SK-N-SH (cell line): Measurements from ENCODE around the gene CST6. TPM values are rescaled to one million over a fixed set of nuclear protein-coding genes. Genes with fewer than 3 reads are reported as not detected.

Experiments
- CTCF ChIA-PET: fragments of 300-600, 350-600 bp; formaldehyde crosslinking; extraction: SDS; loops from one replicate; lab custom pipeline; 2021; lab: Yijun Ruan, JAX
- POLR2A ChIA-PET: fragments of 350-600 bp; sonication (Branson Sonifier 250); formaldehyde crosslinking; extraction: SDS; loops from one replicate; lab custom pipeline; 2020; ENCODE audit warnings: antibody characterized with exemption, inconsistent platforms; lab: Yijun Ruan, JAX
- DNase-seq: peaks from one replicate; pipeline ENCODE4 v3.0.0; 2012
- H2AFZ ChIP-seq: fragments of 200-600 bp; sonication (generic); 2 replicates; pipeline ENCODE4 v1.8.1; 2016; ENCODE audit warnings: antibody characterized with exemption, mild to moderate bottlenecking, low read depth
- H3F3A ChIP-seq: fragments of 200-600 bp; sonication (generic); replicated peaks from 2 replicates; pipeline ENCODE3; 2016; ENCODE audit warnings: antibody characterized with exemption, mild to moderate bottlenecking; ENCODE audit not compliant: insufficient read depth
- H3K27ac ChIP-seq, 2 experiments: fragments of 200-500 bp in 1 of 2; fragments of 200-600 bp in 1 of 2; sonication (Bioruptor generic) in 1 of 2; sonication (generic), shearing (Covaris generic) in 1 of 2; 2 replicates each; pipeline versions ENCODE4 v1.5.1 to v1.6.1; 2014 to 2016; ENCODE audit warnings: low read depth in 2 of 2, inconsistent platforms in 1 of 2, low read length in 1 of 2, mild to moderate bottlenecking in 1 of 2, mixed read lengths in 1 of 2
- H3K27me3 ChIP-seq: fragments of 200-600 bp; sonication (generic), shearing (Covaris generic); 2 replicates; pipeline ENCODE4 v1.6.1; 2016; ENCODE audit warnings: mixed run types; ENCODE audit not compliant: insufficient read depth
- H3K36me3 ChIP-seq, 2 experiments: fragments of 200-500 bp in 1 of 2; fragments of 200-600 bp in 1 of 2; sonication (Bioruptor generic) in 1 of 2; sonication (generic) in 1 of 2; replicated peaks in 1 of 2; 2 replicates each; pipeline versions ENCODE3 to v1.5.1; 2014 to 2016; ENCODE audit warnings: low read length in 1 of 2, mild to moderate bottlenecking in 1 of 2; ENCODE audit not compliant: insufficient read depth in 2 of 2, control insufficient read depth in 1 of 2
- H3K4me1 ChIP-seq, 2 experiments: fragments of 200-500 bp in 1 of 2; fragments of 200-600 bp in 1 of 2; sonication (Bioruptor generic) in 1 of 2; sonication (generic), shearing (Covaris generic) in 1 of 2; 2 replicates each; pipeline versions ENCODE4 v1.5.1 to v1.6.1; 2014 to 2016; ENCODE audit warnings: low read depth in 1 of 2, low read length in 1 of 2, mixed run types in 1 of 2; ENCODE audit not compliant: insufficient read depth in 2 of 2, control insufficient read depth in 1 of 2
- H3K4me2 ChIP-seq: fragments of 200-600 bp; sonication (generic), shearing (Covaris generic); 2 replicates; pipeline ENCODE4 v1.6.1; 2017; ENCODE audit warnings: mixed run types
- H3K4me3 ChIP-seq, 2 experiments: fragments of 200-500 bp in 1 of 2; fragments of 200-600 bp in 1 of 2; sonication (Bioruptor generic) in 1 of 2; sonication (generic), shearing (Covaris generic) in 1 of 2; 2 replicates each; pipeline versions ENCODE4 v1.5.1 to v1.8.1; 2014 to 2016; ENCODE audit warnings: low read depth in 2 of 2, inconsistent platforms in 1 of 2, low read length in 1 of 2, mild to moderate bottlenecking in 1 of 2, mixed read lengths in 1 of 2, moderate library complexity in 1 of 2
- H3K79me2 ChIP-seq: fragments of 200-600 bp; sonication (generic); 2 replicates; pipeline ENCODE4 v1.8.1; 2017; ENCODE audit warnings: mild to moderate bottlenecking; ENCODE audit not compliant: insufficient read depth
- H3K9ac ChIP-seq: fragments of 200-600 bp; sonication (generic); 2 replicates; pipeline ENCODE4 v1.6.1; 2017; ENCODE audit warnings: mixed run types
- H3K9me2 ChIP-seq: fragments of 200-600 bp; sonication (generic); 2 replicates; pipeline ENCODE4 v1.6.1; 2017; ENCODE audit warnings: mixed run types
- H3K9me3 ChIP-seq: fragments of 200-600 bp; sonication (generic); 2 replicates; pipeline ENCODE4 v1.6.1; 2017; ENCODE audit warnings: mixed run types, mild to moderate bottlenecking, moderate library complexity
- H4K20me1 ChIP-seq: fragments of 200-600 bp; sonication (generic); 2 replicates; pipeline ENCODE4 v1.6.1; 2017; ENCODE audit warnings: mild to moderate bottlenecking, mixed run types; ENCODE audit not compliant: insufficient read depth
- CHD2 ChIP-seq: fragments of 150-350 bp; IDR thresholded peaks from 2 replicates; pipeline ENCODE4 v1.6.1; 2018; ENCODE audit warnings: low read length; ENCODE audit not compliant: partially characterized antibody
- EP300 ChIP-seq, 2 experiments: IDR thresholded peaks; 2 replicates each; pipeline versions ENCODE4 v1.4.0 to v1.6.1; 2012; ENCODE audit warnings: borderline replicate concordance in 1 of 2, low read depth in 1 of 2, low read length in 1 of 2
- EZH2phosphoT487 ChIP-seq: fragments of 200-600 bp; sonication (generic); IDR thresholded peaks from 2 replicates; pipeline ENCODE4 v1.6.1; 2017; ENCODE audit warnings: low read depth, mixed run types, mild to moderate bottlenecking, antibody characterized with exemption, moderate library complexity, borderline replicate concordance
- FOSL2 ChIP-seq: IDR thresholded peaks from 2 replicates; pipeline ENCODE4 v1.4.0; 2012; ENCODE audit warnings: low read depth, mild to moderate bottlenecking, moderate library complexity, borderline replicate concordance
- FOXJ3 ChIP-seq: sonication (generic); formaldehyde crosslinking; IDR thresholded peaks from 2 replicates; pipeline ENCODE4 v1.5.1; 2020; ENCODE audit warnings: mild to moderate bottlenecking, missing genetic modification reagents
- FOXM1 ChIP-seq: IDR thresholded peaks from 2 replicates; pipeline ENCODE4 v1.4.0; 2012; ENCODE audit warnings: low read depth, mild to moderate bottlenecking
- GATA2 ChIP-seq: sonication (generic); formaldehyde crosslinking; IDR thresholded peaks from 2 replicates; pipeline ENCODE4 v1.5.0; 2020; ENCODE audit warnings: mild to moderate bottlenecking, missing genetic modification reagents
- JUND ChIP-seq: IDR thresholded peaks from 2 replicates; pipeline ENCODE4 v1.4.0; 2012
- MXI1 ChIP-seq: IDR thresholded peaks from 2 replicates; pipeline ENCODE4 v1.6.1; 2012; ENCODE audit warnings: mild to moderate bottlenecking, low read depth, low read length, improper control_type of control experiment
- NRF1 ChIP-seq: IDR thresholded peaks from 2 replicates; pipeline ENCODE4 v1.6.1; 2012; ENCODE audit warnings: low read depth, mild to moderate bottlenecking, low read length
- POLR2AphosphoS5 ChIP-seq: IDR thresholded peaks from 2 replicates; pipeline ENCODE4 v1.6.1; 2012; ENCODE audit warnings: low read depth, low read length
- RXRA ChIP-seq: IDR thresholded peaks from 2 replicates; pipeline ENCODE4 v1.4.0; 2012; ENCODE audit warnings: low read depth, mild to moderate bottlenecking, borderline replicate concordance
- SIN3A ChIP-seq: IDR thresholded peaks from 2 replicates; pipeline ENCODE4 v1.6.1; 2012; ENCODE audit warnings: low read depth, mild to moderate bottlenecking, low read length, moderate library complexity, borderline replicate concordance
- TAF1 ChIP-seq: IDR thresholded peaks from 2 replicates; pipeline ENCODE4 v1.6.1; 2012; ENCODE audit warnings: low read depth, mild to moderate bottlenecking, low read length, moderate library complexity, borderline replicate concordance
- YY1 ChIP-seq: IDR thresholded peaks from 2 replicates; pipeline ENCODE4 v1.4.0; 2012; ENCODE audit warnings: low read depth, mild to moderate bottlenecking
- WGBS: methylation state at CpG from one replicate; pipeline ENCODE4 v1.1.6; 2017; ENCODE audit warnings: low lambda C conversion rate; 5-methylcytosine and 5-hydroxymethylcytosine counted together
- polyA plus RNA-seq, 3 experiments: library from polyadenylated mRNA; depleted of rRNA; stranded (reverse); fragments of >200 nt; gene quantifications; 2 replicates each; pipeline ENCODE4 v1.2.3, GENCODE V29; 2012
- TF ChIP-seq, protein P1 (sequence below): fragments of 200-600 bp; sonication (generic); IDR thresholded peaks from 2 replicates; pipeline ENCODE4 v1.6.1; 2017; ENCODE audit warnings: antibody characterized with exemption, mild to moderate bottlenecking, moderate library complexity
- TF ChIP-seq, protein P2 (sequence below): IDR thresholded peaks from 2 replicates; pipeline ENCODE4 v1.4.0; 2012; ENCODE audit warnings: low read depth, borderline replicate concordance
- TF ChIP-seq, protein P3 (sequence below): IDR thresholded peaks from 2 replicates; pipeline ENCODE4 v1.4.0; 2012; ENCODE audit warnings: low read depth
- TF ChIP-seq, protein P4 (sequence below): IDR thresholded peaks from 2 replicates; pipeline ENCODE4 v1.6.1; 2012; ENCODE audit warnings: mild to moderate bottlenecking, low read depth, low read length, moderate library complexity
- TF ChIP-seq, protein P5 (sequence below): fragments of 150-350 bp; IDR thresholded peaks from 2 replicates; pipeline ENCODE4 v1.6.1; 2016; ENCODE audit warnings: mild to moderate bottlenecking, low read depth, low read length

Gene CST6
- polyA plus RNA-seq, 1 of the 3 experiments (the other 2 are of a cell fraction) = 0.90 TPM

DNA sequence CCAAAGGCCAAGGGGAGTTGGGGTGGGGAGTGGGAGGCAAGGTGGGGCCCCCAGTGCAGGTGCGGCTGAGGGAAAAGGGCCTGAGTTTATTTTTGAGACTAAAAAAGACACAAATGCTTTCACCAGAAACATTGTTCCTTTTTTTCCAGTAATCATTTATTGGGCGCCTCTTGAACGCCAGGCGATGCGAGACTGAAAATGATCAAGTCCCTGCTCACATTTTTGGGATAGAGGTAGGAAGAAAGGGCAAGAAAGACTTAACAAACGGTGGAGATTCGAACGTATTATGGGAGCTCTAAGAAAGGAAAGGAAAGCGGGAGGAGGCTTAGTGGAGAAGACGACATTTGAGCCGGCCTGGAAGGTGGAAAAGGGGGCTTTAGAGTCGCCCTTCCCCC lies 39.6 kb downstream of the CST6 start (continued):
- TF ChIP-seq, protein P1, sequence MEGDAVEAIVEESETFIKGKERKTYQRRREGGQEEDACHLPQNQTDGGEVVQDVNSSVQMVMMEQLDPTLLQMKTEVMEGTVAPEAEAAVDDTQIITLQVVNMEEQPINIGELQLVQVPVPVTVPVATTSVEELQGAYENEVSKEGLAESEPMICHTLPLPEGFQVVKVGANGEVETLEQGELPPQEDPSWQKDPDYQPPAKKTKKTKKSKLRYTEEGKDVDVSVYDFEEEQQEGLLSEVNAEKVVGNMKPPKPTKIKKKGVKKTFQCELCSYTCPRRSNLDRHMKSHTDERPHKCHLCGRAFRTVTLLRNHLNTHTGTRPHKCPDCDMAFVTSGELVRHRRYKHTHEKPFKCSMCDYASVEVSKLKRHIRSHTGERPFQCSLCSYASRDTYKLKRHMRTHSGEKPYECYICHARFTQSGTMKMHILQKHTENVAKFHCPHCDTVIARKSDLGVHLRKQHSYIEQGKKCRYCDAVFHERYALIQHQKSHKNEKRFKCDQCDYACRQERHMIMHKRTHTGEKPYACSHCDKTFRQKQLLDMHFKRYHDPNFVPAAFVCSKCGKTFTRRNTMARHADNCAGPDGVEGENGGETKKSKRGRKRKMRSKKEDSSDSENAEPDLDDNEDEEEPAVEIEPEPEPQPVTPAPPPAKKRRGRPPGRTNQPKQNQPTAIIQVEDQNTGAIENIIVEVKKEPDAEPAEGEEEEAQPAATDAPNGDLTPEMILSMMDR = no peak

DNA sequence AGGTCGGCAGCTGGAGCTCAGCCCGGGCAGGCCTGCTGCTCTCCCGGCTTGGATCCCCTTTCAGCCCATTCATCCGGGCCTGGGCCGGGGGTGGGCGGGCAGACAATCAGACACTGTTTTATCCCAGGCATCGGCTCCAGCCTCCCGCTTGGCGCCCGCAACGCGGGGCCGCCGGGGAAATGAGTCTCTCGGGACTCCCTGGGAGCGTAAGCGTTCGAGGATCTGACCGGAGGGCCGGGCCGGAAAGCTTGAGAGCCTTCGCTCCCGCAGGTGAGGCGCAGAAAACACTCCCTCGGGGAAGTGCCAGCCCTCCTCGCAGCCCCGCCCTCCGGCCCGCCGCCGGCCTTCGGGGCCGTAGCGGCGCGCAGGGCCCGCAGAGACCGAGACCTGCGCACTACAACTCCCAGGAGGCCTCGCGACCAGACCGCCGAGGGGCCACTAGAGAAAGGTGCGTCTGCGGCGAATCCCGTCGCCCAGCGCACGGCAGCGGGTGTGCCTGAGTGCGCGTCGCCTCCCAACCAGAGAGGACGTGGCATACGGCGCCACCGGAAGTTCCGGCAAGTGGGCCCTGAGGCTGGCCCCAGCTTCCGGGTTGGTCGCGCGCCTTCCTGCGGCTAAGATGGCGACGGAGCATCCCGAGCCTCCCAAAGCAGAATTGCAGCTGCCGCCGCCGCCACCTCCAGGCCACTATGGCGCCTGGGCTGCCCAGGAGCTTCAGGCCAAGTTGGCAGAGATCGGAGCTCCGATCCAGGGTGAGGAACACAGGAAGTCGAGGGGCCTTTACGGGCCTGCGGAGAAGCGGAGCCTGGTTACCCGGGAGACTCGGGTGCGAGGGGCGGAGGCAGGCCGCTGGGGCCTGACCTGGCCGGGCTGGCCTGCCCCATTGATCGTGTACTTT lies 40.2 kb downstream of the CST6 start, which contains the start of gene SF3B2:
SF3B2 (plus strand) TSS at position 599 of the 898 bp plus-strand sequence; CDS start at position 620, 21 bp downstream.
- POLR2A ChIA-PET = interaction anchor here (0.7 to 2.4 kb wide), 4 partner anchors 9 to 68 kb away, joined by 3 to 8 read pairs (median 4); partner anchors contain the start of gene BANF1
- TF ChIP-seq FOXM1 = no peak
- TF ChIP-seq CHD2 = peak; percentile 74
- TF ChIP-seq FOSL2 = no peak
- TF ChIP-seq SIN3A = 0 out of 2 replicates have a peak, but pooled peaks have one; percentile 21
- no peak for TF ChIP-seq GATA2 (CRISPR knock-in tag)
- peak; percentile 94 for TF ChIP-seq TAF1
- TF ChIP-seq YY1 = peak; percentile 94
- TF ChIP-seq NRF1 = peak; percentile 80
- TF ChIP-seq, protein P2, sequence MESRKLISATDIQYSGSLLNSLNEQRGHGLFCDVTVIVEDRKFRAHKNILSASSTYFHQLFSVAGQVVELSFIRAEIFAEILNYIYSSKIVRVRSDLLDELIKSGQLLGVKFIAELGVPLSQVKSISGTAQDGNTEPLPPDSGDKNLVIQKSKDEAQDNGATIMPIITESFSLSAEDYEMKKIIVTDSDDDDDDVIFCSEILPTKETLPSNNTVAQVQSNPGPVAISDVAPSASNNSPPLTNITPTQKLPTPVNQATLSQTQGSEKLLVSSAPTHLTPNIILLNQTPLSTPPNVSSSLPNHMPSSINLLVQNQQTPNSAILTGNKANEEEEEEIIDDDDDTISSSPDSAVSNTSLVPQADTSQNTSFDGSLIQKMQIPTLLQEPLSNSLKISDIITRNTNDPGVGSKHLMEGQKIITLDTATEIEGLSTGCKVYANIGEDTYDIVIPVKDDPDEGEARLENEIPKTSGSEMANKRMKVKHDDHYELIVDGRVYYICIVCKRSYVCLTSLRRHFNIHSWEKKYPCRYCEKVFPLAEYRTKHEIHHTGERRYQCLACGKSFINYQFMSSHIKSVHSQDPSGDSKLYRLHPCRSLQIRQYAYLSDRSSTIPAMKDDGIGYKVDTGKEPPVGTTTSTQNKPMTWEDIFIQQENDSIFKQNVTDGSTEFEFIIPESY = no peak
- TF ChIP-seq EZH2phosphoT487 = no peak
- no peak for TF ChIP-seq JUND
- TF ChIP-seq, protein P3, sequence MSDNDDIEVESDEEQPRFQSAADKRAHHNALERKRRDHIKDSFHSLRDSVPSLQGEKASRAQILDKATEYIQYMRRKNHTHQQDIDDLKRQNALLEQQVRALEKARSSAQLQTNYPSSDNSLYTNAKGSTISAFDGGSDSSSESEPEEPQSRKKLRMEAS = peak; percentile 66
- peak; percentile 77 for TF ChIP-seq POLR2AphosphoS5
- no peak; a peak in 1 of 4 replicates for TF ChIP-seq EP300 (IDR thresholded peaks at IDR 0.05; ENCODE audit: borderline replicate concordance in 1 of 2, low read depth in 1 of 2, low read length in 1 of 2)
- TF ChIP-seq, protein P4, sequence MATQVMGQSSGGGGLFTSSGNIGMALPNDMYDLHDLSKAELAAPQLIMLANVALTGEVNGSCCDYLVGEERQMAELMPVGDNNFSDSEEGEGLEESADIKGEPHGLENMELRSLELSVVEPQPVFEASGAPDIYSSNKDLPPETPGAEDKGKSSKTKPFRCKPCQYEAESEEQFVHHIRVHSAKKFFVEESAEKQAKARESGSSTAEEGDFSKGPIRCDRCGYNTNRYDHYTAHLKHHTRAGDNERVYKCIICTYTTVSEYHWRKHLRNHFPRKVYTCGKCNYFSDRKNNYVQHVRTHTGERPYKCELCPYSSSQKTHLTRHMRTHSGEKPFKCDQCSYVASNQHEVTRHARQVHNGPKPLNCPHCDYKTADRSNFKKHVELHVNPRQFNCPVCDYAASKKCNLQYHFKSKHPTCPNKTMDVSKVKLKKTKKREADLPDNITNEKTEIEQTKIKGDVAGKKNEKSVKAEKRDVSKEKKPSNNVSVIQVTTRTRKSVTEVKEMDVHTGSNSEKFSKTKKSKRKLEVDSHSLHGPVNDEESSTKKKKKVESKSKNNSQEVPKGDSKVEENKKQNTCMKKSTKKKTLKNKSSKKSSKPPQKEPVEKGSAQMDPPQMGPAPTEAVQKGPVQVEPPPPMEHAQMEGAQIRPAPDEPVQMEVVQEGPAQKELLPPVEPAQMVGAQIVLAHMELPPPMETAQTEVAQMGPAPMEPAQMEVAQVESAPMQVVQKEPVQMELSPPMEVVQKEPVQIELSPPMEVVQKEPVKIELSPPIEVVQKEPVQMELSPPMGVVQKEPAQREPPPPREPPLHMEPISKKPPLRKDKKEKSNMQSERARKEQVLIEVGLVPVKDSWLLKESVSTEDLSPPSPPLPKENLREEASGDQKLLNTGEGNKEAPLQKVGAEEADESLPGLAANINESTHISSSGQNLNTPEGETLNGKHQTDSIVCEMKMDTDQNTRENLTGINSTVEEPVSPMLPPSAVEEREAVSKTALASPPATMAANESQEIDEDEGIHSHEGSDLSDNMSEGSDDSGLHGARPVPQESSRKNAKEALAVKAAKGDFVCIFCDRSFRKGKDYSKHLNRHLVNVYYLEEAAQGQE = 0 out of 2 replicates have a peak, but pooled peaks have one; percentile 8
- no peak for TF ChIP-seq FOXJ3 (CRISPR knock-in tag)
- no peak for TF ChIP-seq RXRA
- peak; percentile 78 for TF ChIP-seq MXI1
- TF ChIP-seq, protein P5, sequence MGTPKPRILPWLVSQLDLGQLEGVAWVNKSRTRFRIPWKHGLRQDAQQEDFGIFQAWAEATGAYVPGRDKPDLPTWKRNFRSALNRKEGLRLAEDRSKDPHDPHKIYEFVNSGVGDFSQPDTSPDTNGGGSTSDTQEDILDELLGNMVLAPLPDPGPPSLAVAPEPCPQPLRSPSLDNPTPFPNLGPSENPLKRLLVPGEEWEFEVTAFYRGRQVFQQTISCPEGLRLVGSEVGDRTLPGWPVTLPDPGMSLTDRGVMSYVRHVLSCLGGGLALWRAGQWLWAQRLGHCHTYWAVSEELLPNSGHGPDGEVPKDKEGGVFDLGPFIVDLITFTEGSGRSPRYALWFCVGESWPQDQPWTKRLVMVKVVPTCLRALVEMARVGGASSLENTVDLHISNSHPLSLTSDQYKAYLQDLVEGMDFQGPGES = no peak

More for the DNA sequence above, 40.2 kb downstream of the CST6 start, which contains the start of gene SF3B2:
- H3K9me2 ChIP-seq = no peaks in the 10 kb centered on the region
- peak within 1 kb of the TSS; percentile 86 for H3K4me2 ChIP-seq
- WGBS = 4% methylated on average over 15 of the region's 84 CpGs
- H3K9me3 ChIP-seq = no peaks in the 10 kb centered on the region
- peak within 1 kb of the TSS; percentile 95 for H3K9ac ChIP-seq
- CTCF ChIA-PET = interaction anchor here (0.7 to 6.7 kb wide), 12 partner anchors 12 to 168 kb away, joined by 3 to 101 read pairs (median 4); partner anchors contain the start of genes BANF1, EIF1AD and PACS1
- no peaks in the 10 kb centered on the region for H3K27me3 ChIP-seq
- H4K20me1 ChIP-seq = no peaks in the 10 kb centered on the region
- peaks cover 49% of the 10 kb centered on the region for H3K79me2 ChIP-seq
- H3K4me3 ChIP-seq = peak within 1 kb of the TSS; percentile 90 to 99
- peak within 1 kb of the TSS; percentile 72 for H2AFZ ChIP-seq
- peak within 1 kb of the TSS; percentile 81 to 94 for H3K27ac ChIP-seq
- peaks cover 27 to 36% of the 10 kb centered on the region in 2 experiments for H3K36me3 ChIP-seq
- DNase-seq = peak; percentile 96
- peaks cover 15 to 40% of the 10 kb centered on the region in 2 experiments; a peak in 2 of 4 replicates for H3K4me1 ChIP-seq
- H3F3A ChIP-seq = no peaks in the 10 kb centered on the region
